Lower leg skin (tissue), 3 donors: ENCODE measurements around the gene GUF1.

Experiments used
- POLR2A ChIP-seq, 2 donors: fragments of 450-650 bp; IDR thresholded peaks; one replicate each; pipeline ENCODE4 v1.6.1; 2016 to 2017; ENCODE audit warnings: antibody characterized with exemption in 2 of 2, mild to moderate bottlenecking in 1 of 2, moderate library complexity in 1 of 2
- TF ChIP-seq, protein P1 (sequence below), 3 donors: fragments of 450-650 bp; IDR thresholded peaks; one replicate each; pipeline ENCODE4 v1.5.1; 2016; ENCODE audit warnings: antibody characterized with exemption in 3 of 3, mild to moderate bottlenecking in 3 of 3, moderate library complexity in 2 of 3

DNA sequence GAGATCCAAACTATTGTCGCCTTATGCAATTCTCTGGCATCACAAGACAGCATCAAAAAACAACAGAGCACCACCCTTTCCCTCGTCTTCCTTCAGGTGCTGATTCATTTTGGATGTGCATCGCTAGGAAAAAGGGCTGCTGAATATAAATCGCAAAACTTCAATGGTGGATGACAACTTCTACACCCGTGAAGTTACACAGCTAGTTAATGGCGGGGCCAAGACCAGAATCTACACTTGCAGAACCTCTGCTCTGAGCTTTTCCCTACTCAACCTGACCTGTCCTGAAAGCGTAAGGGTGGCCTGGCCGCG is 47.5 kb downstream of the GUF1 start:
- TF ChIP-seq, protein P1, sequence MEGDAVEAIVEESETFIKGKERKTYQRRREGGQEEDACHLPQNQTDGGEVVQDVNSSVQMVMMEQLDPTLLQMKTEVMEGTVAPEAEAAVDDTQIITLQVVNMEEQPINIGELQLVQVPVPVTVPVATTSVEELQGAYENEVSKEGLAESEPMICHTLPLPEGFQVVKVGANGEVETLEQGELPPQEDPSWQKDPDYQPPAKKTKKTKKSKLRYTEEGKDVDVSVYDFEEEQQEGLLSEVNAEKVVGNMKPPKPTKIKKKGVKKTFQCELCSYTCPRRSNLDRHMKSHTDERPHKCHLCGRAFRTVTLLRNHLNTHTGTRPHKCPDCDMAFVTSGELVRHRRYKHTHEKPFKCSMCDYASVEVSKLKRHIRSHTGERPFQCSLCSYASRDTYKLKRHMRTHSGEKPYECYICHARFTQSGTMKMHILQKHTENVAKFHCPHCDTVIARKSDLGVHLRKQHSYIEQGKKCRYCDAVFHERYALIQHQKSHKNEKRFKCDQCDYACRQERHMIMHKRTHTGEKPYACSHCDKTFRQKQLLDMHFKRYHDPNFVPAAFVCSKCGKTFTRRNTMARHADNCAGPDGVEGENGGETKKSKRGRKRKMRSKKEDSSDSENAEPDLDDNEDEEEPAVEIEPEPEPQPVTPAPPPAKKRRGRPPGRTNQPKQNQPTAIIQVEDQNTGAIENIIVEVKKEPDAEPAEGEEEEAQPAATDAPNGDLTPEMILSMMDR (IDR thresholded peaks at IDR 0.05), result no peak
- TF ChIP-seq POLR2A (IDR thresholded peaks at IDR 0.05), result no peak
